CD8-positive, alpha-beta memory T cell (primary cell): ENCODE data around the gene ACTG1. TPM values are rescaled to one million over a fixed set of nuclear protein-coding genes. Genes with fewer than 3 reads are reported as not detected.

ENCODE experiments used
- CTCF ChIA-PET: fragments of 350-600 bp; sonication (Branson Sonifier 250); formaldehyde crosslinking; loops from one replicate; lab custom pipeline; 2021; ENCODE audit warnings: antibody characterized with exemption; lab: Charles Lee
- POLR2A ChIA-PET: fragments of 350-600 bp; sonication (Branson Sonifier 250); formaldehyde crosslinking; loops from one replicate; lab custom pipeline; 2021; ENCODE audit warnings: antibody characterized with exemption; lab: Charles Lee
- DNase-seq, 5 donors: peaks; one replicate each; pipeline versions ENCODE4 v3.0.0 to v3.0.0-alpha.2; 2020 to 2022; ENCODE audit warnings: mixed read lengths in 1 of 5
- H3K27ac ChIP-seq: one replicate; pipeline ENCODE4 v1.7.0; 2013; ENCODE audit warnings: low read depth, mild to moderate bottlenecking, low read length, moderate library complexity
- H3K27me3 ChIP-seq: 2 replicates; pipeline ENCODE4 v1.7.0; 2013; ENCODE audit warnings: low read length, mild to moderate bottlenecking; ENCODE audit not compliant: insufficient read depth, poor library complexity, severe bottlenecking
- H3K36me3 ChIP-seq: 2 replicates; pipeline ENCODE4 v1.7.0; 2013; ENCODE audit warnings: mild to moderate bottlenecking, low read length, moderate library complexity; ENCODE audit not compliant: insufficient read depth
- H3K4me1 ChIP-seq: 2 replicates; pipeline ENCODE4 v1.7.0; 2013; ENCODE audit warnings: mild to moderate bottlenecking, low read length, moderate library complexity; ENCODE audit not compliant: insufficient read depth
- H3K4me3 ChIP-seq: 2 replicates; pipeline ENCODE4 v1.7.0; 2013; ENCODE audit warnings: mild to moderate bottlenecking, low read length
- H3K9me3 ChIP-seq: 2 replicates; pipeline ENCODE4 v1.7.0; 2013; ENCODE audit warnings: mild to moderate bottlenecking, low read length
- H3K27ac Mint-ChIP-seq, 8 donors: one replicate each; pipeline ENCODE4 v1.8.0; 2020 to 2021; ENCODE audit warnings: mixed read lengths in 8 of 8, mild to moderate bottlenecking in 6 of 8, inconsistent platforms in 3 of 8, moderate library complexity in 3 of 8
- H3K27me3 Mint-ChIP-seq, 2 donors: one replicate each; pipeline ENCODE4 v1.8.0; 2020 to 2021; ENCODE audit warnings: mixed read lengths in 2 of 2, mild to moderate bottlenecking in 1 of 2, moderate library complexity in 1 of 2
- H3K36me3 Mint-ChIP-seq, 3 donors: one replicate each; pipeline ENCODE4 v1.8.0; 2020 to 2021; ENCODE audit warnings: mixed read lengths in 3 of 3, inconsistent platforms in 1 of 3, mild to moderate bottlenecking in 1 of 3
- H3K4me1 Mint-ChIP-seq, 3 donors: one replicate each; pipeline ENCODE4 v1.8.0; 2020 to 2021; ENCODE audit warnings: mixed read lengths in 3 of 3, inconsistent platforms in 1 of 3, mild to moderate bottlenecking in 1 of 3
- H3K4me3 Mint-ChIP-seq, 7 donors: one replicate each; pipeline ENCODE4 v1.8.0; 2020 to 2021; ENCODE audit warnings: mixed read lengths in 7 of 7, mild to moderate bottlenecking in 6 of 7, moderate library complexity in 4 of 7, inconsistent platforms in 2 of 7
- H3K9me3 Mint-ChIP-seq, 5 donors: one replicate each; pipeline ENCODE4 v1.8.0; 2020 to 2022; ENCODE audit warnings: mixed read lengths in 5 of 5, mild to moderate bottlenecking in 3 of 5, moderate library complexity in 2 of 5, inconsistent platforms in 1 of 5
- polyA plus RNA-seq: library from polyadenylated mRNA; unstranded; fragments of 300-500 nt; fragmentation: Illumina TruSeq; gene quantifications from one replicate; pipeline ENCODE4 v1.2.3, GENCODE V29; 2021
- total RNA-seq, 2 experiments: library from RNA; stranded (reverse); gene quantifications; one replicate each; pipeline ENCODE4 v1.2.3, GENCODE V29; 2021

The ACTG1 gene
- total and polyA plus RNA-seq, 3 experiments from 2014 or later, result 1,950 to 5,190 (median 5,175) TPM

GRCh38 chr17:81527591-81528383 is 15.2 kb upstream of the ACTG1 start, which contains the start of gene FSCN2:
TSS of gene FSCN2 (plus strand) at chr17:81528377. CDS start at chr17:81528532, 155 bp downstream.
- Histone ChIP-seq H3K27ac (no peak within 1 kb of the TSS), H3K4me1 (no peaks in the 10 kb centered on the region), H3K36me3 (no peaks in the 10 kb centered on the region), H3K9me3 (no peaks in the 10 kb centered on the region), H3K27me3 (peaks cover 13% of the 10 kb centered on the region), H3K4me3 (no peak within 1 kb of the TSS)
- H3K27ac Mint-ChIP-seq, result no peak within 1 kb of the TSS
- H3K27me3 Mint-ChIP-seq, result peaks cover 4 to 6% of the 10 kb centered on the region in 2 donors
- no peaks in the 10 kb centered on the region for H3K36me3 Mint-ChIP-seq
- H3K4me1 Mint-ChIP-seq, result no peaks in the 10 kb centered on the region
- ChIA-PET POLR2A (no interaction called here), CTCF (no interaction called here)
- H3K4me3 Mint-ChIP-seq, result no peak within 1 kb of the TSS
- H3K9me3 Mint-ChIP-seq, result no peaks in the 10 kb centered on the region
- DNase-seq, result no peak

DNA sequence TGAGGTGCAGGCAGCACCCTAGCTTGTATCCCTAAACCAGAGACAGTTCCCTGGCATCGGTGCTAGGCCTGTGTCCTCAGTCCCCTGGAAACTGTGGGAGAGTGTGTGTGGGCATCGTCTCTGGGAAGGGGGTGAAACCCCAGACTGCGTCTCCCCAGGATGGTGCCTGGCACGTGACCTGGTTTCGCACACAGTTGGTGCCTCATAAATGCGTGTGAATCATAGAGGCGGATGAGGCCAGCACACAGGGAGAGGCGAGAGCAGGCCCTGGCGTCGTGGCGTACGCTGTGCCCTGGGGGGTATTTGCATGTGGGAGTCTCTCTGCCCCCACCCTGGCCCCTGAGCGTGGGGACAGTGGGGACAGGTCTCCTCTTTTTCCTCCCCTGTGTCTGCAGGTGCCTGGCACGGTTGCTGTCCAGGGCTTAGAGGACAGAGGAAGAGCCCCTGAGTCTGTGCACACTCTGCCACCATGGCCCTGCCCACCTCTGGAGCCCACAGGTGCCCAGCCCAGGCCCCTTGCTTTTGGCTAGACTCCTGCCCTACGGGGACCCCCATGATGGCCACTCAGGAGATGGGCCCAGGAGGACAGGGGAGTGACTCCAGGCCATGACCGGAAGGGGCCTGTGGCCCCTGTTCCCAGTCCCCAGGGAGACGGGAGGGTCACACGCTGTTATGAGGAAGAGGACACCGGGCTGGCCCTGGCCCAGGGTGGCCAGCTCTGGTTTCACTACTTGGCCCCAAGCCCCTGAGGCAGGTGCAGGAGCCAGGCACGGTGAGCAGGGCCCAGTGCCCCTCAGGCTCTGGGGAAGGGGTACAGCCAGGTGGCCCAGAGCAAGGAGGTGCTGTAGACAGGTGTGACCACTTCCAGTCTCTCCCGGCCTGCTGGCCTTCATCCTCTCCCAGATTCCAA is 14.3 kb upstream of the ACTG1 start:
- peaks cover 4 to 6% of the 10 kb centered on the region in 2 donors for H3K27me3 Mint-ChIP-seq
- no peak for DNase-seq
- Histone ChIP-seq H3K4me1 (no peaks in the 10 kb centered on the region), H3K9me3 (no peaks in the 10 kb centered on the region), H3K36me3 (no peaks in the 10 kb centered on the region), H3K4me3 (no peak overlapping the region), H3K27ac (no peak overlapping the region), H3K27me3 (peaks cover 13% of the 10 kb centered on the region)
- POLR2A ChIA-PET, result no interaction called here
- peak overlapping the region in 1 of 8 donors; percentile 91 for H3K27ac Mint-ChIP-seq
- CTCF ChIA-PET, result no interaction called here
- H3K4me1 Mint-ChIP-seq, result no peaks in the 10 kb centered on the region
- no peaks in the 10 kb centered on the region for H3K36me3 Mint-ChIP-seq
- H3K9me3 Mint-ChIP-seq, result no peaks in the 10 kb centered on the region
- H3K4me3 Mint-ChIP-seq, result no peak overlapping the region

GRCh38 chr17:81524865-81525159 is 12.2 kb upstream of the ACTG1 start:
- no peaks in the 10 kb centered on the region for H3K9me3 Mint-ChIP-seq
- H3K27me3 ChIP-seq, result peaks cover 13% of the 10 kb centered on the region
- POLR2A ChIA-PET, result no interaction called here

GRCh38 chr17:81524039-81524864 is 11.7 kb upstream of the ACTG1 start:
- Histone ChIP-seq H3K36me3 (no peaks in the 10 kb centered on the region), H3K27ac (no peak overlapping the region), H3K27me3 (peaks cover 13% of the 10 kb centered on the region), H3K4me3 (no peak overlapping the region), H3K4me1 (peaks cover 6% of the 10 kb centered on the region), H3K9me3 (no peaks in the 10 kb centered on the region)
- Mint-ChIP-seq H3K27me3 (peaks cover 4 to 6% of the 10 kb centered on the region in 2 donors), H3K9me3 (no peaks in the 10 kb centered on the region), H3K27ac (no peak overlapping the region), H3K4me3 (no peak overlapping the region), H3K4me1 (peaks cover 2 to 6% (median 4%) of the 10 kb centered on the region in 3 donors), H3K36me3 (no peaks in the 10 kb centered on the region)
- no peak for DNase-seq
- CTCF ChIA-PET, result no interaction called here
- POLR2A ChIA-PET, result no interaction called here

More at GRCh38 chr17:81524865-81525159, 12.2 kb upstream of the ACTG1 start:
- no peak for DNase-seq
- Histone ChIP-seq H3K36me3 (no peaks in the 10 kb centered on the region), H3K4me3 (no peak overlapping the region), H3K9me3 (no peaks in the 10 kb centered on the region), H3K27ac (no peak overlapping the region), H3K4me1 (peaks cover 2% of the 10 kb centered on the region)
- H3K27me3 Mint-ChIP-seq, result peaks cover 4 to 6% of the 10 kb centered on the region in 2 donors
- H3K27ac Mint-ChIP-seq, result no peak overlapping the region
- H3K36me3 Mint-ChIP-seq, result no peaks in the 10 kb centered on the region
- CTCF ChIA-PET, result no interaction called here
- peaks cover 2 to 6% (median 4%) of the 10 kb centered on the region in 3 donors for H3K4me1 Mint-ChIP-seq
- H3K4me3 Mint-ChIP-seq, result no peak overlapping the region

DNA sequence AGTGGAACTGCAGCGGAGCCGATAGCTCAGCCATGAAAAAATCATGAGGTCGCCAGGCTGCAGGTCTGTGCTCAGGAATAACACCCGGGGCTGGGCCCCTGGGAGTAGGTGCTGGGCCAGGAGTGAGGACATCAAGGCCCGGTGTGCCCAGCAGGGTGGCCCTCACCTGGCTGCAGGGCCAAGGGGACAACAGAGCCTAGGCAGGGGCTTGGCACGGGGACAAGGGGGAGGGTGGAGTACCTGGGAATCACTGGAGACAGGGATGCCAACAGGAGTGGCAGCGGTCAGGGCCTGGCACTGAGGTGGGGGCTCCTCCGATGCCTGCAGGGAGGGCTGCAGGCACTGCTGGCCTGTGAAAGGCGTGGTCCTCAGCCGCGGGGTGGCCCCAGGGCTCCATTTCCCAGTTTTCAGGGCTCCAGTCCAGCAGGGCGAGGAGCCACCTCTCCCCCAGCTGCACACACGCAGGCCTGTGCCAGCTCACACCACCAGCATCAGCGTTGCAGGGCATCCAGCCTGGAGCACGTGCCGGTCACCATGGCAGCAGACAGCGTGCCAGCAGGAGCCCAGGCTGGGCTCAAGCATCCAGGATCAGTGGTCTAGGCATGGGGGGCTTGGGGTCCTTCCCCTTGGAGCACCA is 10.9 kb upstream of the ACTG1 start:
- no peaks in the 10 kb centered on the region for H3K9me3 ChIP-seq
- H3K27ac ChIP-seq, result no peak overlapping the region
- peaks cover 4 to 6% of the 10 kb centered on the region in 2 donors for H3K27me3 Mint-ChIP-seq
- no peak overlapping the region for H3K4me3 ChIP-seq
- H3K36me3 Mint-ChIP-seq, result no peaks in the 10 kb centered on the region
- H3K4me1 Mint-ChIP-seq, result peaks cover 2 to 9% (median 4%) of the 10 kb centered on the region in 3 donors
- no peaks in the 10 kb centered on the region for H3K9me3 Mint-ChIP-seq
- peaks cover 13% of the 10 kb centered on the region for H3K4me1 ChIP-seq
- H3K27ac Mint-ChIP-seq, result peak overlapping the region in 1 of 8 donors; percentile 70
- no peak for DNase-seq
- POLR2A ChIA-PET, result no interaction called here
- peaks cover 13% of the 10 kb centered on the region for H3K27me3 ChIP-seq
- H3K4me3 Mint-ChIP-seq, result no peak overlapping the region
- CTCF ChIA-PET, result interaction anchor here (1.2 kb wide), 1 partner anchor 16 kb away, joined by 3 read pairs; no protein-coding TSS in a partner anchor
- H3K36me3 ChIP-seq, result no peaks in the 10 kb centered on the region

- no peak overlapping the region for H3K4me3 Mint-ChIP-seq
- Histone ChIP-seq H3K27me3 (peaks cover 13% of the 10 kb centered on the region), H3K4me1 (peaks cover 20% of the 10 kb centered on the region), H3K27ac (no peak overlapping the region), H3K4me3 (no peak overlapping the region), H3K9me3 (no peaks in the 10 kb centered on the region), H3K36me3 (no peaks in the 10 kb centered on the region)
- no peaks in the 10 kb centered on the region for H3K36me3 Mint-ChIP-seq
- H3K4me1 Mint-ChIP-seq, result peaks cover 7 to 17% (median 10%) of the 10 kb centered on the region in 3 donors
- POLR2A ChIA-PET, result no interaction called here
- H3K27ac Mint-ChIP-seq, result no peak overlapping the region
- peaks cover 4 to 6% of the 10 kb centered on the region in 2 donors for H3K27me3 Mint-ChIP-seq
- DNase-seq, result no peak
- CTCF ChIA-PET, result interaction anchor here (1.2 kb wide), 1 partner anchor 16 kb away, joined by 3 read pairs; no protein-coding TSS in a partner anchor
- no peaks in the 10 kb centered on the region for H3K9me3 Mint-ChIP-seq
These were observed 10.1 kb upstream of the ACTG1 start for GRCh38 chr17:81522491-81523401.
